ENCODE measurements around the gene ARHGEF10L.

DNA sequence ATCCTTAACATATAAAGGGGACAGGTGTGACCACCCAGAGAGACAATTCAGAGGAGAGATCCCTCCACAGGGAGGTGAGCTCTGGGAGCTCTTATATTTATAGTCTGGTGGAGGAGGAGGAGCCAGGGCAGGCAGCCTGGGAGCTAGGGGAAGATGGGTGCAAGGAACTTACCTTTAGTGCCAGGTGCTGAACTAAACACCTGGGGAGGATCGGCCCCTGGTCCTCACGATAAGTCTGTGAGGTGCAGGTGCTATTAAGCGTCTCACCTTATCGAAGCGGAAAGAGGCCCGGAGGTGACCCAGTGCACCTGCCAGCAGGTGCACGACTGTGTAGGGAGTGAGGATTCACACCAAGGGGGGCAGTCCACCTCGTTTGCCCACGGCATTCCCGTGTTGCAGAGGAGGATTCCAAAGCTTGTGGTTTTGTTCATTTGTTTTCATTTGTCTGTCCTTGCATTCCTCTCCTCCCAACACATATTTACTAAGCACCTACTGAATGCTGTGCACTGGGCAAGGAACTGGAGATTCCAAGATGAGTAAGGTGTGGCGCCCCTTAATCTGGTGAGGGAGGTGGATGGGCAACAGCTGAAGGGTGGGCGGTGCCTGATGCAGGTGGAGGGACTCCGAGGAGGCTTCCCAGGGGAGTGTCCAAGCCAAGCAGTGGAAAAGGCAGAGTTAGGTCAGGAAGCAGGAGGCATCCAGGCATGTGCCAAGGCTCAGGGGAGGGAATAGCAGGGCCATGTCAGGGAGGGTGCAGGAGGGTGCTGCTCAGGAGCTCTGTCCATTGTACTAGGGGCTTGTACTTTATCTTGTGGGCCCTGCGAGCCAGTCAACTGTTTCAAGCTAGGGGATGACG, 11.5 kb downstream of the ARHGEF10L start:
- TF ChIP-seq, protein P1, sequence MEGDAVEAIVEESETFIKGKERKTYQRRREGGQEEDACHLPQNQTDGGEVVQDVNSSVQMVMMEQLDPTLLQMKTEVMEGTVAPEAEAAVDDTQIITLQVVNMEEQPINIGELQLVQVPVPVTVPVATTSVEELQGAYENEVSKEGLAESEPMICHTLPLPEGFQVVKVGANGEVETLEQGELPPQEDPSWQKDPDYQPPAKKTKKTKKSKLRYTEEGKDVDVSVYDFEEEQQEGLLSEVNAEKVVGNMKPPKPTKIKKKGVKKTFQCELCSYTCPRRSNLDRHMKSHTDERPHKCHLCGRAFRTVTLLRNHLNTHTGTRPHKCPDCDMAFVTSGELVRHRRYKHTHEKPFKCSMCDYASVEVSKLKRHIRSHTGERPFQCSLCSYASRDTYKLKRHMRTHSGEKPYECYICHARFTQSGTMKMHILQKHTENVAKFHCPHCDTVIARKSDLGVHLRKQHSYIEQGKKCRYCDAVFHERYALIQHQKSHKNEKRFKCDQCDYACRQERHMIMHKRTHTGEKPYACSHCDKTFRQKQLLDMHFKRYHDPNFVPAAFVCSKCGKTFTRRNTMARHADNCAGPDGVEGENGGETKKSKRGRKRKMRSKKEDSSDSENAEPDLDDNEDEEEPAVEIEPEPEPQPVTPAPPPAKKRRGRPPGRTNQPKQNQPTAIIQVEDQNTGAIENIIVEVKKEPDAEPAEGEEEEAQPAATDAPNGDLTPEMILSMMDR (IDR thresholded peaks at IDR 0.05; ENCODE audit: insufficient read depth, low read length): no peak
- TF ChIP-seq POLR2AphosphoS5 (IDR thresholded peaks at IDR 0.05; ENCODE audit: low read depth): no peak
